Colonic mucosa (tissue), 4 donors: ENCODE results near the gene GNA15. TPM values are rescaled to one million over a fixed set of nuclear protein-coding genes. Genes with fewer than 3 reads are reported as not detected.

Experiments used
- DNase-seq: peaks from one replicate; pipeline ENCODE4 v3.0.0-alpha.2; 2020
- H3K27ac ChIP-seq: fragments of 200-600 bp; one replicate; pipeline ENCODE4 v1.8.0; 2021
- H3K27me3 ChIP-seq: fragments of 200-600 bp; one replicate; pipeline ENCODE4 v1.8.0; 2021
- H3K36me3 ChIP-seq: fragments of 200-600 bp; one replicate; pipeline ENCODE4 v1.8.0; 2021
- H3K4me1 ChIP-seq: fragments of 200-600 bp; one replicate; pipeline ENCODE4 v1.8.0; 2021; ENCODE audit warnings: mild to moderate bottlenecking
- H3K4me3 ChIP-seq: fragments of 200-600 bp; one replicate; pipeline ENCODE4 v1.8.0; 2021
- H3K9ac ChIP-seq, 2 donors: one replicate each; pipeline ENCODE4 v1.7.0; 2013; ENCODE audit warnings: control low read depth in 2 of 2, low read depth in 2 of 2, low read length in 2 of 2
- H3K9me3 ChIP-seq: fragments of 200-600 bp; one replicate; pipeline ENCODE4 v1.8.0; 2021
- intact Hi-C: fragments of 100-400 bp; cut with DNase I; formaldehyde crosslinking; loops from one replicate; pipeline ENCODE4 v1.14.1; 2022
- total RNA-seq, 2 donors: library from RNA; stranded (reverse); fragmentation: NEBNext Ultra II Directional in 1 of 2; extraction: Animal tissue kit (Norgen Biotek cat#: 25700) in 1 of 2; gene quantifications; one replicate each; pipeline ENCODE4 v1.2.1, GENCODE V29; 2021
- TF ChIP-seq, protein P1 (sequence below): fragments of 200-600 bp; IDR thresholded peaks from one replicate; pipeline ENCODE4 v1.8.0; 2022; ENCODE audit warnings: antibody characterized with exemption, mild to moderate bottlenecking
- donor health status: healthy.
- donor health status: DM: no; HTN: no; CAD: no.
- donor health status: DM: no; HTN: no; CAD: no.

The GNA15 gene
- total RNA-seq, 2 donors from 2014 or later: 1.6 to 6.6 TPM

GRCh38 chr19:3121396-3121795 lies 14.4 kb upstream of the GNA15 start:
- TF ChIP-seq, protein P1, sequence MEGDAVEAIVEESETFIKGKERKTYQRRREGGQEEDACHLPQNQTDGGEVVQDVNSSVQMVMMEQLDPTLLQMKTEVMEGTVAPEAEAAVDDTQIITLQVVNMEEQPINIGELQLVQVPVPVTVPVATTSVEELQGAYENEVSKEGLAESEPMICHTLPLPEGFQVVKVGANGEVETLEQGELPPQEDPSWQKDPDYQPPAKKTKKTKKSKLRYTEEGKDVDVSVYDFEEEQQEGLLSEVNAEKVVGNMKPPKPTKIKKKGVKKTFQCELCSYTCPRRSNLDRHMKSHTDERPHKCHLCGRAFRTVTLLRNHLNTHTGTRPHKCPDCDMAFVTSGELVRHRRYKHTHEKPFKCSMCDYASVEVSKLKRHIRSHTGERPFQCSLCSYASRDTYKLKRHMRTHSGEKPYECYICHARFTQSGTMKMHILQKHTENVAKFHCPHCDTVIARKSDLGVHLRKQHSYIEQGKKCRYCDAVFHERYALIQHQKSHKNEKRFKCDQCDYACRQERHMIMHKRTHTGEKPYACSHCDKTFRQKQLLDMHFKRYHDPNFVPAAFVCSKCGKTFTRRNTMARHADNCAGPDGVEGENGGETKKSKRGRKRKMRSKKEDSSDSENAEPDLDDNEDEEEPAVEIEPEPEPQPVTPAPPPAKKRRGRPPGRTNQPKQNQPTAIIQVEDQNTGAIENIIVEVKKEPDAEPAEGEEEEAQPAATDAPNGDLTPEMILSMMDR: no peak
- no peak overlapping the region for H3K4me3 ChIP-seq
- H3K36me3 ChIP-seq: peaks cover 4% of the 10 kb centered on the region
- H3K27ac ChIP-seq: no peak overlapping the region
- no peaks in the 10 kb centered on the region for H3K27me3 ChIP-seq
- intact Hi-C loops: no loop called here
- H3K9ac ChIP-seq: no peak overlapping the region
- no peaks in the 10 kb centered on the region for H3K4me1 ChIP-seq
- H3K9me3 ChIP-seq: no peaks in the 10 kb centered on the region
- DNase-seq: no peak

- no peak overlapping the region for H3K27ac ChIP-seq
- no peaks in the 10 kb centered on the region for H3K4me1 ChIP-seq
- peaks cover 4% of the 10 kb centered on the region for H3K36me3 ChIP-seq
These were observed 13.9 kb upstream of the GNA15 start for GRCh38 chr19:3121821-3122511.

GRCh38 chr19:3122512-3122870 lies 13.3 kb upstream of the GNA15 start:
- H3K9me3 ChIP-seq: no peaks in the 10 kb centered on the region
- TF ChIP-seq, protein P1: no peak
- peaks cover 4% of the 10 kb centered on the region for H3K36me3 ChIP-seq
- no peak overlapping the region for H3K4me3 ChIP-seq
- no peak overlapping the region for H3K27ac ChIP-seq
- intact Hi-C loops: no loop called here
- H3K9ac ChIP-seq: no peak overlapping the region
- no peak for DNase-seq
- H3K27me3 ChIP-seq: no peaks in the 10 kb centered on the region
- H3K4me1 ChIP-seq: no peaks in the 10 kb centered on the region

More at GRCh38 chr19:3121821-3122511, 13.9 kb upstream of the GNA15 start:
- Histone ChIP-seq H3K4me3 (no peak overlapping the region), H3K27me3 (no peaks in the 10 kb centered on the region), H3K9ac (no peak overlapping the region), H3K9me3 (no peaks in the 10 kb centered on the region)
- DNase-seq: no peak
- TF ChIP-seq, protein P1: no peak
- intact Hi-C loops: no loop called here

GRCh38 chr19:3123088-3123721 lies 12.6 kb upstream of the GNA15 start:
- Histone ChIP-seq H3K4me1 (no peaks in the 10 kb centered on the region), H3K4me3 (no peak overlapping the region), H3K9ac (no peak overlapping the region), H3K27ac (no peak overlapping the region), H3K9me3 (no peaks in the 10 kb centered on the region), H3K27me3 (no peaks in the 10 kb centered on the region), H3K36me3 (peaks cover 4% of the 10 kb centered on the region)
- intact Hi-C loops: no loop called here
- DNase-seq: no peak
- TF ChIP-seq, protein P1: no peak

GRCh38 chr19:3123956-3124355 lies 11.9 kb upstream of the GNA15 start:
- Histone ChIP-seq H3K4me3 (no peak overlapping the region), H3K4me1 (no peaks in the 10 kb centered on the region), H3K36me3 (peaks cover 4% of the 10 kb centered on the region), H3K27ac (no peak overlapping the region), H3K27me3 (no peaks in the 10 kb centered on the region), H3K9me3 (no peaks in the 10 kb centered on the region), H3K9ac (no peak overlapping the region)
- TF ChIP-seq, protein P1: no peak
- intact Hi-C loops: no loop called here
- DNase-seq: no peak
